Endodermal cell (in vitro differentiated cells): Measurements from ENCODE around the gene GRIK4. TPM values are rescaled to one million over a fixed set of nuclear protein-coding genes. Genes with fewer than 3 reads are reported as not detected.

Source experiments
- DNase-seq: peaks from one replicate; pipeline ENCODE4 v3.0.0-alpha.2; 2017
- H3K27ac ChIP-seq: 2 replicates; pipeline ENCODE4 v1.5.1; 2013; ENCODE audit warnings: mild to moderate bottlenecking, low read depth, low read length, moderate library complexity
- H3K27me3 ChIP-seq: 2 replicates; pipeline ENCODE4 v1.6.1; 2013; ENCODE audit warnings: mild to moderate bottlenecking, low read length, moderate library complexity; ENCODE audit not compliant: insufficient read depth, control insufficient read depth, poor library complexity, severe bottlenecking
- H3K36me3 ChIP-seq: 2 replicates; pipeline ENCODE4 v1.7.0; 2013; ENCODE audit warnings: mild to moderate bottlenecking, low read length, moderate library complexity; ENCODE audit not compliant: control insufficient read depth, insufficient read depth
- H3K4me1 ChIP-seq: one replicate; pipeline ENCODE4 v1.7.0; 2013; ENCODE audit warnings: low read length; ENCODE audit not compliant: control insufficient read depth, insufficient read depth
- H3K4me3 ChIP-seq: 2 replicates; pipeline ENCODE4 v1.5.1; 2013; ENCODE audit warnings: mild to moderate bottlenecking, low read length, moderate library complexity
- H3K9ac ChIP-seq: 2 replicates; pipeline ENCODE4 v1.6.1; 2013; ENCODE audit warnings: mild to moderate bottlenecking, low read length, moderate library complexity; ENCODE audit not compliant: poor library complexity, severe bottlenecking; ENCODE audit errors: extremely low read depth
- H3K9me3 ChIP-seq: 2 replicates; pipeline ENCODE4 v1.6.1; 2013; ENCODE audit warnings: mild to moderate bottlenecking, low read length, moderate library complexity; ENCODE audit not compliant: control insufficient read depth
- H3K27ac Mint-ChIP-seq: 2 replicates; pipeline ENCODE4 v1.8.0; 2020; ENCODE audit warnings: mixed read lengths
- H3K27me3 Mint-ChIP-seq: 2 replicates; pipeline ENCODE4 v1.8.0; 2021; ENCODE audit warnings: mild to moderate bottlenecking, mixed read lengths; ENCODE audit not compliant: insufficient read depth
- H3K36me3 Mint-ChIP-seq: 2 replicates; pipeline ENCODE4 v1.8.0; 2020; ENCODE audit warnings: low read depth, mixed read lengths
- H3K4me1 Mint-ChIP-seq: 2 replicates; pipeline ENCODE4 v1.8.0; 2020; ENCODE audit warnings: mixed read lengths
- H3K4me3 Mint-ChIP-seq: 2 replicates; pipeline ENCODE4 v1.8.0; 2020; ENCODE audit warnings: mild to moderate bottlenecking, moderate library complexity, mixed read lengths
- H3K9me3 Mint-ChIP-seq: 2 replicates; pipeline ENCODE4 v1.8.0; 2020; ENCODE audit warnings: mild to moderate bottlenecking, mixed read lengths
- WGBS, 2 experiments: methylation state at CpG; one replicate each; pipeline versions ENCODE4 v1.1.5 to v1.1.7; 2013; ENCODE audit warnings: missing lambda C conversion rate in 2 of 2, mixed read lengths in 1 of 2; ENCODE audit not compliant: insufficient coverage in 1 of 2, insufficient read length in 1 of 2; 5-methylcytosine and 5-hydroxymethylcytosine counted together
- total RNA-seq, 2 donors: library from RNA; stranded (reverse); fragmentation: NEBNext Ultra II Directional in 1 of 2; extraction: Animal tissue kit (Norgen Biotek cat#: 25700) in 1 of 2; gene quantifications; 2 replicates in 1 of 2; 3 replicates in 1 of 2; pipeline ENCODE4 v1.2.1, GENCODE V29; 2021
- TF ChIP-seq, protein P1 (sequence below): fragments of 200-600 bp; sonication (generic); conservative IDR thresholded peaks from 2 replicates; pipeline ENCODE4 v1.5.0; 2021; ENCODE audit warnings: antibody characterized with exemption, mild to moderate bottlenecking

Gene GRIK4
- total RNA-seq, 2 donors from 2014 or later: 1.7 to 3.5 TPM

DNA sequence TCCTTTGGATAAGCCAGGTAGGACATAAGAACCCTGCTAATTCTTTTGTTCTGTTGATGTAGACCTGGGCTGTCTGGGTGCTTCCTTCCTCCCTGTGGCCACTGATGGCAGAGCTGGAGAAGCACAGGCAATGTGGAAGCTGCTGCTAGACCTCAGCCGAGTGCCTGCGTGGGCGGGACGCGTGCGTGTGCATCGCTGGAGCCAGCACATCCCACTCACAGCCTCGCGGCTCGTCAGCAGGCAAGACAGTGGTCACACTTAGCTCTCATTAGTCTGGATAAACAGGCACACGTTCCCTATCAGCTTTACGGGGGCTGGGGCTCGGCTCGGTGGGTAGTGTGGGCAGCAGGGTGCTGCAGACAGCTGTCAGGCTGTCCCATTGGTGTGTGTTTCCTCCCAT lies 155.7 kb downstream of the GRIK4 start:
- H3K4me3 ChIP-seq: no peak overlapping the region
- H3K36me3 ChIP-seq: no peaks in the 10 kb centered on the region
- Mint-ChIP-seq H3K9me3 (peaks cover 7% of the 10 kb centered on the region), H3K27ac (no peak overlapping the region), H3K4me3 (no peak overlapping the region), H3K27me3 (peaks cover 6% of the 10 kb centered on the region), H3K36me3 (no peaks in the 10 kb centered on the region), H3K4me1 (peaks cover 28% of the 10 kb centered on the region)
- H3K27ac ChIP-seq: no peak overlapping the region
- TF ChIP-seq, protein P1, sequence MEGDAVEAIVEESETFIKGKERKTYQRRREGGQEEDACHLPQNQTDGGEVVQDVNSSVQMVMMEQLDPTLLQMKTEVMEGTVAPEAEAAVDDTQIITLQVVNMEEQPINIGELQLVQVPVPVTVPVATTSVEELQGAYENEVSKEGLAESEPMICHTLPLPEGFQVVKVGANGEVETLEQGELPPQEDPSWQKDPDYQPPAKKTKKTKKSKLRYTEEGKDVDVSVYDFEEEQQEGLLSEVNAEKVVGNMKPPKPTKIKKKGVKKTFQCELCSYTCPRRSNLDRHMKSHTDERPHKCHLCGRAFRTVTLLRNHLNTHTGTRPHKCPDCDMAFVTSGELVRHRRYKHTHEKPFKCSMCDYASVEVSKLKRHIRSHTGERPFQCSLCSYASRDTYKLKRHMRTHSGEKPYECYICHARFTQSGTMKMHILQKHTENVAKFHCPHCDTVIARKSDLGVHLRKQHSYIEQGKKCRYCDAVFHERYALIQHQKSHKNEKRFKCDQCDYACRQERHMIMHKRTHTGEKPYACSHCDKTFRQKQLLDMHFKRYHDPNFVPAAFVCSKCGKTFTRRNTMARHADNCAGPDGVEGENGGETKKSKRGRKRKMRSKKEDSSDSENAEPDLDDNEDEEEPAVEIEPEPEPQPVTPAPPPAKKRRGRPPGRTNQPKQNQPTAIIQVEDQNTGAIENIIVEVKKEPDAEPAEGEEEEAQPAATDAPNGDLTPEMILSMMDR: no peak
- no peaks in the 10 kb centered on the region for H3K9me3 ChIP-seq
- no peak overlapping the region for H3K9ac ChIP-seq
- no peak for DNase-seq
- H3K27me3 ChIP-seq: no peaks in the 10 kb centered on the region
- WGBS, 2 experiments: 90 to 99% methylated on average over 8 to 14 of the region's 14 CpGs
- H3K4me1 ChIP-seq: peaks cover 16% of the 10 kb centered on the region

- H3K4me3 ChIP-seq: no peak overlapping the region
- H3K4me1 ChIP-seq: peaks cover 13% of the 10 kb centered on the region
- TF ChIP-seq, protein P1: no peak
- 86 to 88% methylated on average over 1 of the region's 1 CpG for WGBS, 2 experiments
- H3K36me3 Mint-ChIP-seq: no peaks in the 10 kb centered on the region
- H3K9me3 ChIP-seq: no peaks in the 10 kb centered on the region
- H3K9ac ChIP-seq: no peak overlapping the region
- H3K27me3 Mint-ChIP-seq: peaks cover 6% of the 10 kb centered on the region
- H3K27ac ChIP-seq: no peak overlapping the region
- no peaks in the 10 kb centered on the region for H3K27me3 ChIP-seq
- H3K9me3 Mint-ChIP-seq: peaks cover 7% of the 10 kb centered on the region
- no peak for DNase-seq
- no peak overlapping the region for H3K4me3 Mint-ChIP-seq
- peaks cover 22% of the 10 kb centered on the region for H3K4me1 Mint-ChIP-seq
- H3K36me3 ChIP-seq: no peaks in the 10 kb centered on the region
- no peak overlapping the region for H3K27ac Mint-ChIP-seq
Observed at GRCh38 chr11:120667934-120668333, 156.4 kb downstream of the GRIK4 start.

- no peak overlapping the region for H3K27ac Mint-ChIP-seq
- peaks cover 16% of the 10 kb centered on the region for H3K4me1 Mint-ChIP-seq
- WGBS, 2 experiments: 82 to 84% methylated on average over 2 to 4 of the region's 4 CpGs
- no peak overlapping the region for H3K4me3 ChIP-seq
- H3K9ac ChIP-seq: no peak overlapping the region
- H3K27me3 Mint-ChIP-seq: peaks cover 6% of the 10 kb centered on the region
- no peak overlapping the region for H3K4me3 Mint-ChIP-seq
- H3K9me3 ChIP-seq: no peaks in the 10 kb centered on the region
- no peaks in the 10 kb centered on the region for H3K36me3 Mint-ChIP-seq
- peaks cover 13% of the 10 kb centered on the region for H3K4me1 ChIP-seq
- peaks cover 7% of the 10 kb centered on the region for H3K9me3 Mint-ChIP-seq
- DNase-seq: no peak
- H3K27me3 ChIP-seq: no peaks in the 10 kb centered on the region
- H3K27ac ChIP-seq: no peak overlapping the region
- no peaks in the 10 kb centered on the region for H3K36me3 ChIP-seq
- TF ChIP-seq, protein P1: no peak
Observed at GRCh38 chr11:120668537-120668936, 157.0 kb downstream of the GRIK4 start.
